ENCODE results near the gene RCOR2. TPM values are rescaled to one million over a fixed set of nuclear protein-coding genes. Genes with fewer than 3 reads are reported as not detected.

RCOR2 gene
- total and polyA plus RNA-seq, 7 experiments from 2014 or later, result 0.07 TPM; not detected in 6

- peaks cover 0 to 12% (median 0%) of the 10 kb centered on the region in 5 donors for H3K36me3 Mint-ChIP-seq
- peak overlapping the region in 9 of 10 donors; percentile 21 to 69 (median 59) for H3K4me3 Mint-ChIP-seq
- intact Hi-C loops (cut with micrococcal nuclease), result loop anchor here in 1 of 2 donors (1.0 kb wide), 2 partner anchors 16 to 35 kb away; no protein-coding TSS in a partner anchor
- H3K27me3 Mint-ChIP-seq, result no peaks in the 10 kb centered on the region
- peaks cover 54 to 85% (median 79%) of the 10 kb centered on the region in 7 donors for H3K4me1 Mint-ChIP-seq
- Histone ChIP-seq H3K9me3 (ENCODE audit: control insufficient read depth in 2 of 3, low read length in 3 of 3) (no peaks in the 10 kb centered on the region), H3K36me3 (ENCODE audit: control insufficient read depth in 2 of 3, insufficient read depth in 3 of 3, low read length in 3 of 3) (peaks cover 0 to 10% (median 0%) of the 10 kb centered on the region in 3 experiments), H3K4me1 (ENCODE audit: control insufficient read depth in 2 of 2, insufficient read depth in 2 of 2, low read length in 2 of 2) (peaks cover 50 to 56% of the 10 kb centered on the region in 2 donors), H3K27ac (ENCODE audit: low read depth, low read length) (no peak overlapping the region), H3K27me3 (ENCODE audit: control insufficient read depth in 2 of 2, insufficient read depth in 2 of 2, low read length in 2 of 2) (no peaks in the 10 kb centered on the region), H3K4me3 (ENCODE audit: low read length) (no peak overlapping the region)
- CTCF ChIA-PET, result interaction anchor here (0.5 to 2.4 kb wide), 5 partner anchors 11 to 105 kb away, joined by 3 to 18 read pairs (median 5); partner anchors contain the start of gene MARK2
- H3K9me3 Mint-ChIP-seq, result peaks cover 0 to 1% (median 0%) of the 10 kb centered on the region in 11 donors
- POLR2A ChIA-PET, result interaction anchor here (1.6 to 5.5 kb wide), 2 partner anchors 14 to 34 kb away, joined by 6 to 51 read pairs; partner anchors contain the start of gene MARK2
- H3K27ac Mint-ChIP-seq, result peak overlapping the region in 6 of 9 donors; percentile 23 to 80 (median 57)
- no peak for ATAC-seq
- no peak for DNase-seq
These were observed 44.2 kb downstream of the RCOR2 start for GRCh38 chr11:63872800-63873197.

GRCh38 chr11:63871962-63872799 lies 44.8 kb downstream of the RCOR2 start:
- ChIA-PET CTCF (interaction anchor here (1.9 to 2.4 kb wide), 3 partner anchors 12 to 35 kb away, joined by 5 to 18 read pairs (median 9); partner anchors contain the start of gene MARK2), POLR2A (interaction anchor here (1.0 to 5.5 kb wide), 3 partner anchors 14 to 46 kb away, joined by 4 to 51 read pairs (median 6); partner anchors contain the start of gene MARK2)
- Mint-ChIP-seq H3K27me3 (no peaks in the 10 kb centered on the region), H3K4me1 (peaks cover 58 to 88% (median 83%) of the 10 kb centered on the region in 7 donors), H3K9me3 (peaks cover 0 to 1% (median 0%) of the 10 kb centered on the region in 11 donors), H3K4me3 (peak overlapping the region; percentile 45 to 72 (median 62)), H3K27ac (peak overlapping the region in 7 of 9 donors; percentile 8 to 70 (median 41)), H3K36me3 (peaks cover 0 to 12% (median 0%) of the 10 kb centered on the region in 5 donors)
- intact Hi-C loops (cut with micrococcal nuclease), result loop anchor here in 1 of 2 donors (1.0 kb wide), 2 partner anchors 16 to 35 kb away; no protein-coding TSS in a partner anchor
- H3K4me1 ChIP-seq (ENCODE audit: control insufficient read depth in 2 of 2, insufficient read depth in 2 of 2, low read length in 2 of 2), result peaks cover 56 to 62% of the 10 kb centered on the region in 2 donors
- no peak overlapping the region for H3K4me3 ChIP-seq (ENCODE audit: low read length)
- no peaks in the 10 kb centered on the region for H3K27me3 ChIP-seq (ENCODE audit: control insufficient read depth in 2 of 2, insufficient read depth in 2 of 2, low read length in 2 of 2)
- DNase-seq, result peak in 3 of 9 donors; percentile 11 to 44 (median 23)
- H3K9me3 ChIP-seq (ENCODE audit: control insufficient read depth in 2 of 3, low read length in 3 of 3), result no peaks in the 10 kb centered on the region
- H3K36me3 ChIP-seq (ENCODE audit: control insufficient read depth in 2 of 3, insufficient read depth in 3 of 3, low read length in 3 of 3), result peaks cover 0 to 10% (median 0%) of the 10 kb centered on the region in 3 experiments
- ATAC-seq, result peak; percentile 96
- H3K27ac ChIP-seq (ENCODE audit: low read depth, low read length), result no peak overlapping the region

GRCh38 chr11:63870351-63871140 lies 46.4 kb downstream of the RCOR2 start:
- ChIA-PET POLR2A (interaction anchor here (0.6 to 2.4 kb wide), 6 partner anchors 10 to 32 kb away, joined by 3 to 11 read pairs (median 4); partner anchors contain the start of gene MARK2), CTCF (interaction anchor here (0.9 to 1.5 kb wide), 2 partner anchors 32 to 33 kb away, joined by 3 to 7 read pairs; partner anchors contain the start of gene MARK2)
- H3K27ac Mint-ChIP-seq, result peak overlapping the region; percentile 56 to 95 (median 79)
- peak overlapping the region in 9 of 10 donors; percentile 43 to 84 (median 75) for H3K4me3 Mint-ChIP-seq
- peaks cover 0 to 4% (median 0%) of the 10 kb centered on the region in 3 experiments for H3K36me3 ChIP-seq (ENCODE audit: control insufficient read depth in 2 of 3, insufficient read depth in 3 of 3, low read length in 3 of 3)
- peak overlapping the region; percentile 21 for H3K27ac ChIP-seq (ENCODE audit: low read depth, low read length)
- no peaks in the 10 kb centered on the region for H3K27me3 Mint-ChIP-seq
- intact Hi-C loops (cut with micrococcal nuclease), result no loop called here
- no peak overlapping the region for H3K4me3 ChIP-seq (ENCODE audit: low read length)
- ATAC-seq, result no peak
- H3K9me3 Mint-ChIP-seq, result peaks cover 0 to 1% (median 0%) of the 10 kb centered on the region in 11 donors
- H3K4me1 Mint-ChIP-seq, result peaks cover 72 to 95% (median 89%) of the 10 kb centered on the region in 7 donors
- H3K27me3 ChIP-seq (ENCODE audit: control insufficient read depth in 2 of 2, insufficient read depth in 2 of 2, low read length in 2 of 2), result no peaks in the 10 kb centered on the region
- no peak for DNase-seq
- peaks cover 72 to 78% of the 10 kb centered on the region in 2 donors for H3K4me1 ChIP-seq (ENCODE audit: control insufficient read depth in 2 of 2, insufficient read depth in 2 of 2, low read length in 2 of 2)
- peaks cover 0 to 17% (median 3%) of the 10 kb centered on the region in 5 donors for H3K36me3 Mint-ChIP-seq
- no peaks in the 10 kb centered on the region for H3K9me3 ChIP-seq (ENCODE audit: control insufficient read depth in 2 of 3, low read length in 3 of 3)

GRCh38 chr11:63869683-63870082 lies 47.3 kb downstream of the RCOR2 start:
- H3K27ac ChIP-seq (ENCODE audit: low read depth, low read length), result peak overlapping the region; percentile 21
- DNase-seq (peak in 7 of 9 donors; percentile 50 to 69 (median 59)), ATAC-seq (peak; percentile 37)
- peaks cover 0 to 20% (median 3%) of the 10 kb centered on the region in 5 donors for H3K36me3 Mint-ChIP-seq
- no peaks in the 10 kb centered on the region for H3K27me3 ChIP-seq (ENCODE audit: control insufficient read depth in 2 of 2, insufficient read depth in 2 of 2, low read length in 2 of 2)
- no peaks in the 10 kb centered on the region for H3K36me3 ChIP-seq (ENCODE audit: control insufficient read depth in 2 of 3, insufficient read depth in 3 of 3, low read length in 3 of 3)
- no peaks in the 10 kb centered on the region for H3K9me3 ChIP-seq (ENCODE audit: control insufficient read depth in 2 of 3, low read length in 3 of 3)
- intact Hi-C loops (cut with micrococcal nuclease), result loop anchor here in 1 of 2 donors (2.0 kb wide), 1 partner anchor 37 kb away; no protein-coding TSS in a partner anchor
- H3K4me1 Mint-ChIP-seq, result peaks cover 73 to 98% (median 91%) of the 10 kb centered on the region in 7 donors
- H3K4me1 ChIP-seq (ENCODE audit: control insufficient read depth in 2 of 2, insufficient read depth in 2 of 2, low read length in 2 of 2), result peaks cover 80 to 86% of the 10 kb centered on the region in 2 donors
- H3K9me3 Mint-ChIP-seq, result peaks cover 0 to 1% (median 0%) of the 10 kb centered on the region in 11 donors
- H3K27ac Mint-ChIP-seq, result peak overlapping the region; percentile 66 to 95 (median 91)
- ChIA-PET CTCF (interaction anchor here (1.1 to 1.5 kb wide), 3 partner anchors 31 to 33 kb away, joined by 3 to 7 read pairs (median 4); partner anchors contain the start of gene MARK2), POLR2A (interaction anchor here (1.3 to 2.4 kb wide), 5 partner anchors 10 to 31 kb away, joined by 4 to 11 read pairs (median 5); partner anchors contain the start of gene MARK2)
- peak overlapping the region; percentile 61 to 84 (median 78) for H3K4me3 Mint-ChIP-seq
- H3K27me3 Mint-ChIP-seq, result no peaks in the 10 kb centered on the region
- peak overlapping the region; percentile 10 for H3K4me3 ChIP-seq (ENCODE audit: low read length)

- ChIA-PET POLR2A (interaction anchor here (1.3 to 2.4 kb wide), 4 partner anchors 14 to 30 kb away, joined by 4 to 11 read pairs (median 5); partner anchors contain the start of gene MARK2), CTCF (interaction anchor here (0.6 to 1.3 kb wide), 4 partner anchors 26 to 76 kb away, joined by 3 to 9 read pairs (median 4); partner anchors contain the start of gene MARK2)
- peaks cover 0 to 20% (median 3%) of the 10 kb centered on the region in 5 donors for H3K36me3 Mint-ChIP-seq
- ATAC-seq (no peak), DNase-seq (no peak)
- H3K9me3 ChIP-seq (ENCODE audit: control insufficient read depth in 2 of 3, low read length in 3 of 3), result no peaks in the 10 kb centered on the region
- H3K27ac ChIP-seq (ENCODE audit: low read depth, low read length), result peak overlapping the region; percentile 21
- no peaks in the 10 kb centered on the region for H3K36me3 ChIP-seq (ENCODE audit: control insufficient read depth in 2 of 3, insufficient read depth in 3 of 3, low read length in 3 of 3)
- H3K9me3 Mint-ChIP-seq, result peaks cover 0 to 1% (median 0%) of the 10 kb centered on the region in 11 donors
- peaks cover 68 to 93% (median 86%) of the 10 kb centered on the region in 7 donors for H3K4me1 Mint-ChIP-seq
- peaks cover 80 to 86% of the 10 kb centered on the region in 2 donors for H3K4me1 ChIP-seq (ENCODE audit: control insufficient read depth in 2 of 2, insufficient read depth in 2 of 2, low read length in 2 of 2)
- intact Hi-C loops (cut with micrococcal nuclease), result loop anchor here in 1 of 2 donors (2.0 kb wide), 1 partner anchor 38 kb away; no protein-coding TSS in a partner anchor
- peak overlapping the region; percentile 61 to 84 (median 78) for H3K4me3 Mint-ChIP-seq
- H3K27me3 ChIP-seq (ENCODE audit: control insufficient read depth in 2 of 2, insufficient read depth in 2 of 2, low read length in 2 of 2), result no peaks in the 10 kb centered on the region
- peak overlapping the region; percentile 66 to 95 (median 91) for H3K27ac Mint-ChIP-seq
- H3K27me3 Mint-ChIP-seq, result no peaks in the 10 kb centered on the region
- H3K4me3 ChIP-seq (ENCODE audit: low read length), result peak overlapping the region; percentile 10
These were observed 47.8 kb downstream of the RCOR2 start for GRCh38 chr11:63869171-63869591.
